ENCODE results near the gene TIAM1. TPM values are rescaled to one million over a fixed set of nuclear protein-coding genes. Genes with fewer than 3 reads are reported as not detected.

The TIAM1 gene
- polyA plus RNA-seq, 2 of the 4 experiments (the other 2 are of a cell fraction) = 0.23 to 0.40 TPM

- H3K4me1 ChIP-seq = no peaks in the 10 kb centered on the region
- 31% methylated on average over 3 of the region's 3 CpGs for WGBS (ENCODE audit: missing lambda C conversion rate)
- CTCF ChIA-PET = no interaction called here
- no peak overlapping the region for H3K4me3 ChIP-seq
- no peaks in the 10 kb centered on the region for H3K9me3 ChIP-seq
- TF ChIP-seq NPAS2 (CRISPR knock-in tag; IDR thresholded peaks at IDR 0.05; ENCODE audit: borderline replicate concordance) = no peak
- TF ChIP-seq CBX2 (IDR thresholded peaks at IDR 0.05; ENCODE audit: borderline replicate concordance, low read depth) = no peak
- no peak for TF ChIP-seq KDM1A (IDR thresholded peaks at IDR 0.05; ENCODE audit: low read depth)
- TF ChIP-seq CBX8 (IDR thresholded peaks at IDR 0.05) = no peak
- TF ChIP-seq PBX3 (IDR thresholded peaks at IDR 0.05) = no peak
- TF ChIP-seq HOXB5 (CRISPR knock-in tag; IDR thresholded peaks at IDR 0.05) = no peak
- TF ChIP-seq FOSL2 (IDR thresholded peaks at IDR 0.05) = no peak
- no peak for TF ChIP-seq FOSL2 (CRISPR knock-in tag; IDR thresholded peaks at IDR 0.05)
- no peak for TF ChIP-seq ZSCAN20 (CRISPR knock-in tag; IDR thresholded peaks at IDR 0.05)
- TF ChIP-seq JUN (IDR thresholded peaks at IDR 0.05) = no peak
- TF ChIP-seq PHF8 (IDR thresholded peaks at IDR 0.05; ENCODE audit: borderline replicate concordance, low read depth) = no peak
- TF ChIP-seq SMC3 (IDR thresholded peaks at IDR 0.05) = no peak
- no peak for TF ChIP-seq HOXB13 (CRISPR knock-in tag; IDR thresholded peaks at IDR 0.05; ENCODE audit: low read depth)
- no peak for TF ChIP-seq FOXS1 (CRISPR knock-in tag; IDR thresholded peaks at IDR 0.05)
- TF ChIP-seq POLR2A (IDR thresholded peaks at IDR 0.05; ENCODE audit: low read length) = no peak
- no peak for TF ChIP-seq CTCF (IDR thresholded peaks at IDR 0.05)
- TF ChIP-seq CHD4 (IDR thresholded peaks at IDR 0.05; ENCODE audit: borderline replicate concordance) = no peak
- TF ChIP-seq, protein P1, sequence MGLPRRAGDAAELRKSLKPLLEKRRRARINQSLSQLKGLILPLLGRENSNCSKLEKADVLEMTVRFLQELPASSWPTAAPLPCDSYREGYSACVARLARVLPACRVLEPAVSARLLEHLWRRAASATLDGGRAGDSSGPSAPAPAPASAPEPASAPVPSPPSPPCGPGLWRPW (IDR thresholded peaks at IDR 0.05) = no peak
- TF ChIP-seq RARB (CRISPR knock-in tag; IDR thresholded peaks at IDR 0.05) = no peak
- no peak for TF ChIP-seq JUNB (IDR thresholded peaks at IDR 0.05)
- no peak for TF ChIP-seq ZNF302 (CRISPR knock-in tag; IDR thresholded peaks at IDR 0.05)
- no peak overlapping the region for H3K4me2 ChIP-seq
- H3K27ac ChIP-seq = no peak overlapping the region
- FAIRE-seq (no peak), DNase-seq (ENCODE audit: low read depth in 1 of 2, low spot score in 1 of 2) (no peak), ATAC-seq (no peak)
- POLR2A ChIA-PET = no interaction called here
These were observed 139.3 kb downstream of the TIAM1 start for GRCh38 chr21:31204801-31205200.

DNA sequence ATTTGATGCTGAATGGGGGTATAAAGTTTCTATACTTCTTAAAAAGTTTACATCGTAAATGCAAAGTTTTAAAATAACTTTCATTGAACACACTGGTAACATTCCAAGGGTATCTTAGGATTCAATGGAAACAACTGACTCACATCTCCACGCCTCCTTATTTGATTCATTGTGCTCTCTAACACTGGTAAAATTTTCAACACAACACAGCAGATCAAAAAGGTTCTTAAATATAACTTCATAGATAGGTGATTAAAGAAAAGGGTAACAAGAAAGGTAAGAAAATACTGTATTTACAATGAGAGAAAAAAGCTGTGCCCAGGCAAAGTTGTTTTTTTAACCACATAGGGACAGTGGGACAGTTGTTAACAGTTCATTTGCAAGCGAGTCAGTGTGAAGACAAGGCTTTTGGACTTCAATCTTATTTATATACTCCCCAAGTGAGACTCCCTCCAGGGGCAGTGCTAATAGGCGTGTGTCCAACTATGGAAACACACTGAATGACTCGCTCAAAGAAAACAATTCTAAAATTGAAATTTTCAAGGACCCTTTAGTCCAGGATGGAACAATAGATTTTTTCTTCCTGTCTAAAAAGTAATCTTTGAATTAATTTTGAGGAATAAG lies 140.5 kb downstream of the TIAM1 start:
- TF ChIP-seq CEBPB (IDR thresholded peaks at IDR 0.05) = no peak
- no peak for TF ChIP-seq CTCF (IDR thresholded peaks at IDR 0.05)
- no peak for TF ChIP-seq ZC3H11A (IDR thresholded peaks at IDR 0.05)
- no peak for TF ChIP-seq CBX2 (IDR thresholded peaks at IDR 0.05; ENCODE audit: borderline replicate concordance, low read depth)
- TF ChIP-seq EP300 (IDR thresholded peaks at IDR 0.05) = no peak
- TF ChIP-seq CHD2 (IDR thresholded peaks at IDR 0.05; ENCODE audit: low read length, partially characterized antibody) = no peak
- TF ChIP-seq MAFK (IDR thresholded peaks at IDR 0.05; ENCODE audit: partially characterized antibody) = no peak
- TF ChIP-seq HEYL (CRISPR knock-in tag; IDR thresholded peaks at IDR 0.05) = no peak
- TF ChIP-seq RARB (CRISPR knock-in tag; IDR thresholded peaks at IDR 0.05) = no peak
- no peak for TF ChIP-seq POLR2A (IDR thresholded peaks at IDR 0.05; ENCODE audit: low read length)
- no peak overlapping the region for H3K4me2 ChIP-seq
- ChIA-PET CTCF (interaction anchor here (1.4 kb wide), 2 partner anchors 144 to 401 kb away, joined by 3 read pairs; no protein-coding TSS in a partner anchor), POLR2A (no interaction called here)
- H3K4me1 ChIP-seq = no peaks in the 10 kb centered on the region
- no peaks in the 10 kb centered on the region for H3K9me3 ChIP-seq
- ATAC-seq = no peak
- no peak for FAIRE-seq
- 36% methylated on average over 5 of the region's 5 CpGs for WGBS (ENCODE audit: missing lambda C conversion rate)
- no peak for DNase-seq (ENCODE audit: low read depth in 1 of 2, low spot score in 1 of 2)
- H3K27ac ChIP-seq = no peak overlapping the region
- H3K4me3 ChIP-seq = no peak overlapping the region
